ENCODE data around the gene VAV2. TPM values are rescaled to one million over a fixed set of nuclear protein-coding genes. Genes with fewer than 3 reads are reported as not detected.

The VAV2 gene
- total RNA-seq, 4 donors from 2014 or later, result 9.1 to 13.5 (median 10.1) TPM

GRCh38 chr9:133742251-133742650 lies 249.9 kb downstream of the VAV2 start:
- no peaks in the 10 kb centered on the region for H3K36me3 ChIP-seq
- H3K9me3 ChIP-seq, result no peaks in the 10 kb centered on the region
- 92% methylated on average over 7 of the region's 7 CpGs for WGBS
- H3K27me3 ChIP-seq, result peaks cover 0 to 10% (median 0%) of the 10 kb centered on the region in 4 donors
- intact Hi-C loops (cut with DNase I), result no loop called here
- peaks cover 5 to 14% (median 14%) of the 10 kb centered on the region in 4 donors for H3K4me1 ChIP-seq
- DNase-seq (ENCODE audit: extremely low spot score), result no peak
- no peak overlapping the region for H3K27ac ChIP-seq (replicated peaks in 1 of 4)
- no peak for TF ChIP-seq POLR2AphosphoS5 (IDR thresholded peaks at IDR 0.05)
- no peak for TF ChIP-seq CTCF (IDR thresholded peaks at IDR 0.05)
- no peak for TF ChIP-seq POLR2A (IDR thresholded peaks at IDR 0.05; ENCODE audit: low read depth)
- no peak for TF ChIP-seq EP300 (IDR thresholded peaks at IDR 0.05)
- H3K4me3 ChIP-seq, result no peak overlapping the region

GRCh38 chr9:133741716-133742115 lies 250.4 kb downstream of the VAV2 start:
- Histone ChIP-seq H3K27me3 (peaks cover 0 to 10% (median 0%) of the 10 kb centered on the region in 4 donors), H3K4me1 (peaks cover 5 to 18% (median 16%) of the 10 kb centered on the region in 4 donors), H3K9me3 (no peaks in the 10 kb centered on the region), H3K27ac (replicated peaks in 1 of 4) (no peak overlapping the region), H3K36me3 (no peaks in the 10 kb centered on the region), H3K4me3 (no peak overlapping the region)
- DNase-seq (ENCODE audit: extremely low spot score), result no peak
- WGBS, result 93% methylated on average over 14 of the region's 14 CpGs
- TF ChIP-seq CTCF (IDR thresholded peaks at IDR 0.05) (no peak), POLR2AphosphoS5 (IDR thresholded peaks at IDR 0.05) (no peak), EP300 (IDR thresholded peaks at IDR 0.05) (no peak)
- intact Hi-C loops (cut with DNase I), result no loop called here

- H3K9me3 ChIP-seq, result no peaks in the 10 kb centered on the region
- DNase-seq (ENCODE audit: extremely low spot score), result no peak
- intact Hi-C loops (cut with DNase I), result no loop called here
- H3K27me3 ChIP-seq, result peaks cover 0 to 10% (median 0%) of the 10 kb centered on the region in 4 donors
- no peak overlapping the region for H3K27ac ChIP-seq (replicated peaks in 1 of 4)
- H3K4me1 ChIP-seq, result peaks cover 5 to 18% (median 16%) of the 10 kb centered on the region in 4 donors
- no peak for TF ChIP-seq POLR2AphosphoS5 (IDR thresholded peaks at IDR 0.05)
- TF ChIP-seq CTCF (IDR thresholded peaks at IDR 0.05), result no peak
- no peak for TF ChIP-seq EP300 (IDR thresholded peaks at IDR 0.05)
- TF ChIP-seq POLR2A (IDR thresholded peaks at IDR 0.05; ENCODE audit: low read depth), result no peak
- WGBS, result 79% methylated on average over 6 of the region's 8 CpGs
- H3K4me3 ChIP-seq, result no peak overlapping the region
- no peaks in the 10 kb centered on the region for H3K36me3 ChIP-seq
Measured at GRCh38 chr9:133740911-133741310, 251.2 kb downstream of the VAV2 start.

GRCh38 chr9:133739408-133740280 lies 252.5 kb downstream of the VAV2 start:
- H3K4me3 ChIP-seq, result no peak overlapping the region
- no peaks in the 10 kb centered on the region for H3K9me3 ChIP-seq
- H3K4me1 ChIP-seq, result peaks cover 5 to 18% (median 16%) of the 10 kb centered on the region in 4 donors
- H3K27me3 ChIP-seq, result peaks cover 0 to 15% (median 0%) of the 10 kb centered on the region in 4 donors
- no peaks in the 10 kb centered on the region for H3K36me3 ChIP-seq
- 85% methylated on average over 11 of the region's 17 CpGs for WGBS
- DNase-seq (ENCODE audit: extremely low spot score), result no peak
- TF ChIP-seq POLR2A (IDR thresholded peaks at IDR 0.05; ENCODE audit: low read depth) (no peak), POLR2AphosphoS5 (IDR thresholded peaks at IDR 0.05) (no peak), CTCF (IDR thresholded peaks at IDR 0.05) (no peak), EP300 (IDR thresholded peaks at IDR 0.05) (no peak)
- no peak overlapping the region for H3K27ac ChIP-seq (replicated peaks in 1 of 4)
- intact Hi-C loops (cut with DNase I), result no loop called here

All from esophagus muscularis mucosa (tissue), 4 donors.